ENCODE measurements around the gene PDGFRB.

GRCh38 chr5:150204590-150204960 is 48.9 kb upstream of the PDGFRB start:
- TF ChIP-seq, protein P1, sequence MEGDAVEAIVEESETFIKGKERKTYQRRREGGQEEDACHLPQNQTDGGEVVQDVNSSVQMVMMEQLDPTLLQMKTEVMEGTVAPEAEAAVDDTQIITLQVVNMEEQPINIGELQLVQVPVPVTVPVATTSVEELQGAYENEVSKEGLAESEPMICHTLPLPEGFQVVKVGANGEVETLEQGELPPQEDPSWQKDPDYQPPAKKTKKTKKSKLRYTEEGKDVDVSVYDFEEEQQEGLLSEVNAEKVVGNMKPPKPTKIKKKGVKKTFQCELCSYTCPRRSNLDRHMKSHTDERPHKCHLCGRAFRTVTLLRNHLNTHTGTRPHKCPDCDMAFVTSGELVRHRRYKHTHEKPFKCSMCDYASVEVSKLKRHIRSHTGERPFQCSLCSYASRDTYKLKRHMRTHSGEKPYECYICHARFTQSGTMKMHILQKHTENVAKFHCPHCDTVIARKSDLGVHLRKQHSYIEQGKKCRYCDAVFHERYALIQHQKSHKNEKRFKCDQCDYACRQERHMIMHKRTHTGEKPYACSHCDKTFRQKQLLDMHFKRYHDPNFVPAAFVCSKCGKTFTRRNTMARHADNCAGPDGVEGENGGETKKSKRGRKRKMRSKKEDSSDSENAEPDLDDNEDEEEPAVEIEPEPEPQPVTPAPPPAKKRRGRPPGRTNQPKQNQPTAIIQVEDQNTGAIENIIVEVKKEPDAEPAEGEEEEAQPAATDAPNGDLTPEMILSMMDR (optimal IDR thresholded peaks at IDR 0.05 in 1 of 3, IDR thresholded peaks at IDR 0.05 in 1 of 3, conservative IDR thresholded peaks at IDR 0.05 in 1 of 3; ENCODE audit: extremely low read depth in 1 of 3, insufficient read depth in 2 of 3, low read length in 3 of 3): no peak
- TF ChIP-seq EZH2 (IDR thresholded peaks at IDR 0.05; ENCODE audit: low read length): no peak
